ENCODE measurements around the gene TRIM14. TPM values are rescaled to one million over a fixed set of nuclear protein-coding genes. Genes with fewer than 3 reads are reported as not detected.
"Not testable (repeated sequence)": the region's sequence is repeated elsewhere in the genome, so short reads cannot be mapped to it uniquely, and the experiment has no call there.

TRIM14 gene
- total RNA-seq, 1 experiment from 2014 or later: 12.5 TPM

GRCh38 chr9:98117984-98118639, 910 bp downstream of the TRIM14 start:
- DNase-seq: no peak
- Histone ChIP-seq H2BK5ac (ENCODE audit: insufficient read length, low read length) (no peak overlapping the region), H3K9me3 (ENCODE audit: control insufficient read depth, low read depth, low read length) (no peaks in the 10 kb centered on the region), H3K23me2 (ENCODE audit: insufficient read length, low read depth, low read length, poor library complexity, severe bottlenecking) (peaks cover 8% of the 10 kb centered on the region), H3K79me1 (ENCODE audit: insufficient read depth, low read depth, low read length, poor library complexity, severe bottlenecking) (no peaks in the 10 kb centered on the region), H3K4me1 (ENCODE audit: insufficient read depth, low read length) (no peaks in the 10 kb centered on the region), H3K27ac (ENCODE audit: insufficient read length, low read depth, low read length) (no peak overlapping the region), H3K9ac (ENCODE audit: extremely low read depth, insufficient read length, low read length) (no peak overlapping the region), H2AFZ (ENCODE audit: low read length) (no peak overlapping the region), H3K4me2 (ENCODE audit: insufficient read depth, insufficient read length, low read length) (peak overlapping the region; percentile 56), H3T11ph (ENCODE audit: low read length) (no peak overlapping the region), H3K56ac (ENCODE audit: insufficient read length, low read depth, low read length) (no peak overlapping the region), H4K20me1 (ENCODE audit: control insufficient read depth, insufficient read depth, insufficient read length) (no peaks in the 10 kb centered on the region), H3K18ac (ENCODE audit: insufficient read length, low read depth, low read length) (no peak overlapping the region), H3K27me3 (ENCODE audit: insufficient read depth, low read length) (no peaks in the 10 kb centered on the region), H2BK12ac (ENCODE audit: insufficient read length, low read depth, low read length) (no peak overlapping the region), H2BK15ac (ENCODE audit: low read depth, low read length) (no peak overlapping the region), H2BK20ac (ENCODE audit: low read depth, low read length, poor library complexity, severe bottlenecking) (no peak overlapping the region), H4K5ac (ENCODE audit: insufficient read length, low read depth, low read length) (no peak overlapping the region), H3K79me2 (ENCODE audit: insufficient read depth, low read length) (no peaks in the 10 kb centered on the region), H4K91ac (ENCODE audit: insufficient read length, low read depth, low read length) (no peak overlapping the region), H2AK5ac (ENCODE audit: insufficient read length, low read length) (no peak overlapping the region), H3K4ac (ENCODE audit: low read depth, low read length) (no peak overlapping the region), H4K8ac (replicated peaks; ENCODE audit: insufficient read length, low read depth, low read length) (no peak overlapping the region), H2BK120ac (ENCODE audit: low read depth, low read length, poor library complexity, severe bottlenecking) (no peak overlapping the region), H3K14ac (ENCODE audit: insufficient read depth, low read length) (no peak overlapping the region), H3K23ac (ENCODE audit: insufficient read length, low read depth, low read length) (no peak overlapping the region)
- Mint-ChIP-seq H3K27me3 (ENCODE audit: low read depth) (peaks cover 13% of the 10 kb centered on the region), H3K36me3 (ENCODE audit: insufficient read depth in 1 of 3, low read depth in 3 of 3) (peaks cover 0 to 2% (median 0%) of the 10 kb centered on the region in 3 experiments; a peak in 1 of 7 replicates), H3K27ac (peak overlapping the region in 1 of 3 experiments; percentile 19; a peak in 2 of 7 replicates), H3K4me3 (peak overlapping the region; percentile 78 to 79), H3K4me1 (peaks cover 12 to 13% of the 10 kb centered on the region in 2 experiments), H3K9me3 (no peaks in the 10 kb centered on the region; a peak in 2 of 5 replicates)
- no CpG with 5 or more reads among the region's 5 CpGs for WGBS (ENCODE audit: extremely low coverage, insufficient read length, low lambda C conversion rate)
- TF ChIP-seq, protein P1, sequence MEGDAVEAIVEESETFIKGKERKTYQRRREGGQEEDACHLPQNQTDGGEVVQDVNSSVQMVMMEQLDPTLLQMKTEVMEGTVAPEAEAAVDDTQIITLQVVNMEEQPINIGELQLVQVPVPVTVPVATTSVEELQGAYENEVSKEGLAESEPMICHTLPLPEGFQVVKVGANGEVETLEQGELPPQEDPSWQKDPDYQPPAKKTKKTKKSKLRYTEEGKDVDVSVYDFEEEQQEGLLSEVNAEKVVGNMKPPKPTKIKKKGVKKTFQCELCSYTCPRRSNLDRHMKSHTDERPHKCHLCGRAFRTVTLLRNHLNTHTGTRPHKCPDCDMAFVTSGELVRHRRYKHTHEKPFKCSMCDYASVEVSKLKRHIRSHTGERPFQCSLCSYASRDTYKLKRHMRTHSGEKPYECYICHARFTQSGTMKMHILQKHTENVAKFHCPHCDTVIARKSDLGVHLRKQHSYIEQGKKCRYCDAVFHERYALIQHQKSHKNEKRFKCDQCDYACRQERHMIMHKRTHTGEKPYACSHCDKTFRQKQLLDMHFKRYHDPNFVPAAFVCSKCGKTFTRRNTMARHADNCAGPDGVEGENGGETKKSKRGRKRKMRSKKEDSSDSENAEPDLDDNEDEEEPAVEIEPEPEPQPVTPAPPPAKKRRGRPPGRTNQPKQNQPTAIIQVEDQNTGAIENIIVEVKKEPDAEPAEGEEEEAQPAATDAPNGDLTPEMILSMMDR (conservative IDR thresholded peaks at IDR 0.05): peak; percentile 24; the same call in 2 of the 3 replicates

DNA sequence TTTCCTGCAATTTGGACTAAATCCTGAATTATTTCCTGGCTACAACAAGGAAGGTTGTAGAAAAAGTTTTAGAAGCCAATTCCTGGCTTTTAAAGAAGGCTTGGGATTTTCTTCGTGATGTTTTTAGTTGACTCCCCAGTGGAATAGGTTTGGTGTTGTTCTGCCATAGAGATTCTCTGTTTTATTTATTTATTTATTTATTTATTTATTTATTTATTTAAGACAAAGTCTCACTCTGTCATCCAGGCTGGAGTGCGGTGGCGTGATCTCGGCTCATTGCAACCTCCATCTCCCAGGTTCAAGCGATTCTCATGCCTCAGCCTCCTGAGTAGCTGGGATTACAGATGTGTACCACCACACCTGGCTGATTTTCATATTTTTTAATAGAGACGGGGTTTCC, 1.9 kb downstream of the TRIM14 start:
- H3K14ac ChIP-seq (ENCODE audit: insufficient read depth, low read length); H3K79me1 ChIP-seq (ENCODE audit: insufficient read depth, low read depth, low read length, poor library complexity, severe bottlenecking); H3K4me3 Mint-ChIP-seq; H3K4me1 ChIP-seq (ENCODE audit: insufficient read depth, low read length); H2BK15ac ChIP-seq (ENCODE audit: low read depth, low read length); H3K18ac ChIP-seq (ENCODE audit: insufficient read length, low read depth, low read length); DNase-seq; H3K23ac ChIP-seq (ENCODE audit: insufficient read length, low read depth, low read length); H2AK5ac ChIP-seq (ENCODE audit: insufficient read length, low read length); H3K36me3 Mint-ChIP-seq (ENCODE audit: insufficient read depth in 1 of 3, low read depth in 3 of 3); H3K27me3 ChIP-seq (ENCODE audit: insufficient read depth, low read length); H2AFZ ChIP-seq (ENCODE audit: low read length); H3K9ac ChIP-seq (ENCODE audit: extremely low read depth, insufficient read length, low read length); H4K91ac ChIP-seq (ENCODE audit: insufficient read length, low read depth, low read length); H3K56ac ChIP-seq (ENCODE audit: insufficient read length, low read depth, low read length); H3K4me2 ChIP-seq (ENCODE audit: insufficient read depth, insufficient read length, low read length); H2BK20ac ChIP-seq (ENCODE audit: low read depth, low read length, poor library complexity, severe bottlenecking); H2BK5ac ChIP-seq (ENCODE audit: insufficient read length, low read length); H3K9me3 ChIP-seq (ENCODE audit: control insufficient read depth, low read depth, low read length); H3K27ac ChIP-seq (ENCODE audit: insufficient read length, low read depth, low read length); H3K27ac Mint-ChIP-seq; H2BK12ac ChIP-seq (ENCODE audit: insufficient read length, low read depth, low read length); H3K9me3 Mint-ChIP-seq; H4K20me1 ChIP-seq (ENCODE audit: control insufficient read depth, insufficient read depth, insufficient read length); H3T11ph ChIP-seq (ENCODE audit: low read length); H4K5ac ChIP-seq (ENCODE audit: insufficient read length, low read depth, low read length); H4K8ac ChIP-seq (replicated peaks; ENCODE audit: insufficient read length, low read depth, low read length); H3K79me2 ChIP-seq (ENCODE audit: insufficient read depth, low read length); H2BK120ac ChIP-seq (ENCODE audit: low read depth, low read length, poor library complexity, severe bottlenecking); H3K23me2 ChIP-seq (ENCODE audit: insufficient read length, low read depth, low read length, poor library complexity, severe bottlenecking); H3K4ac ChIP-seq (ENCODE audit: low read depth, low read length): not testable (repeated sequence)
- WGBS (ENCODE audit: extremely low coverage, insufficient read length, low lambda C conversion rate): no CpG with 5 or more reads among the region's 6 CpGs
- Mint-ChIP-seq H3K27me3 (ENCODE audit: low read depth) (peaks cover 13% of the 10 kb centered on the region), H3K4me1 (peaks cover 12 to 13% of the 10 kb centered on the region in 2 experiments)
